ENCODE data around the gene CACNB1. TPM values are rescaled to one million over a fixed set of nuclear protein-coding genes. Genes with fewer than 3 reads are reported as not detected.

The CACNB1 gene
- total and polyA plus RNA-seq, 2 donors (not counting 1 experiment from before 2014, with no cell fraction given), result 3.8 to 12.4 TPM

GRCh38 chr17:39225308-39225958 lies 28.0 kb upstream of the CACNB1 start, which contains the start of gene STAC2:
Gene STAC2, minus strand, starts transcription at chr17:39225945. Its CDS starts 443 bp downstream, at chr17:39225502.
- DNase-seq, result peak; percentile 64
- intact Hi-C loops (cut with micrococcal nuclease), result no loop called here
- TF ChIP-seq EZH2 (IDR thresholded peaks at IDR 0.05; ENCODE audit: borderline replicate concordance, insufficient read depth, low read depth, low read length, poor library complexity, severe bottlenecking), result peak; percentile 46
- TF ChIP-seq CTCF (IDR thresholded peaks at IDR 0.05), result no peak

GRCh38 chr17:39224778-39225307 lies 27.4 kb upstream of the CACNB1 start:
- Histone ChIP-seq H3K4me2 (replicated peaks; ENCODE audit: low read depth, low read length, poor library complexity, severe bottlenecking) (peak overlapping the region; percentile 92), H3K9ac (ENCODE audit: low read length) (peak overlapping the region; percentile 50), H2AFZ (ENCODE audit: insufficient read depth, low read depth, low read length, poor library complexity, severe bottlenecking) (peak overlapping the region; percentile 60), H3K27me3 (replicated peaks in 1 of 4; ENCODE audit: control extremely low read depth in 1 of 4, control insufficient read depth in 3 of 4, insufficient read depth in 4 of 4, low read length in 3 of 4) (peaks cover 0 to 54% (median 29%) of the 10 kb centered on the region in 4 experiments), H4K20me1 (ENCODE audit: control insufficient read depth, insufficient read depth, low read length, poor library complexity, severe bottlenecking) (no peaks in the 10 kb centered on the region), H3K9me3 (ENCODE audit: control extremely low read depth in 1 of 3, control insufficient read depth in 2 of 3, insufficient read depth in 1 of 3, low read length in 2 of 3) (peaks cover 0 to 9% (median 0%) of the 10 kb centered on the region in 3 donors), H3K79me2 (ENCODE audit: control insufficient read depth, insufficient read depth, low read length) (no peaks in the 10 kb centered on the region), H3K36me3 (replicated peaks in 1 of 2; ENCODE audit: control extremely low read depth in 1 of 2, control insufficient read depth in 1 of 2, extremely low read depth in 1 of 2, insufficient read depth in 2 of 2, low read length in 1 of 2) (no peaks in the 10 kb centered on the region), H3K27ac (ENCODE audit: low read length in 2 of 2) (no peak overlapping the region), H3K4me3 (ENCODE audit: control extremely low read depth in 1 of 5, extremely low read depth in 1 of 5, insufficient read depth in 1 of 5, low read depth in 2 of 5, low read length in 4 of 5) (peak overlapping the region in 3 of 5 experiments; percentile 35 to 38 (median 36)), H3K4me1 (ENCODE audit: control insufficient read depth in 2 of 2, insufficient read depth in 2 of 2, low read length in 2 of 2) (peaks cover 19 to 22% of the 10 kb centered on the region in 2 donors)
- ChIA-PET CTCF (no interaction called here), POLR2A (no interaction called here)
- Mint-ChIP-seq H3K4me3 (peak overlapping the region; percentile 82), H3K27ac (no peak overlapping the region), H3K9me3 (ENCODE audit: insufficient read depth) (no peaks in the 10 kb centered on the region), H3K4me1 (peaks cover 13% of the 10 kb centered on the region), H3K27me3 (peaks cover 40% of the 10 kb centered on the region)
- intact Hi-C loops (cut with micrococcal nuclease), result no loop called here
- TF ChIP-seq CTCF (IDR thresholded peaks at IDR 0.05) (no peak), EZH2 (IDR thresholded peaks at IDR 0.05; ENCODE audit: borderline replicate concordance, insufficient read depth, low read depth, low read length, poor library complexity, severe bottlenecking) (peak; percentile 70)
- peak; percentile 54 for DNase-seq
- 3% methylated on average over 68 of the region's 68 CpGs for WGBS (ENCODE audit: insufficient coverage)
- peak; percentile 40 for ATAC-seq (ENCODE audit: low read depth)

More at GRCh38 chr17:39225308-39225958, 28.0 kb upstream of the CACNB1 start, which contains the start of gene STAC2:
- H3K9me3 ChIP-seq (ENCODE audit: control extremely low read depth in 1 of 3, control insufficient read depth in 2 of 3, insufficient read depth in 1 of 3, low read length in 2 of 3), result peaks cover 0 to 9% (median 0%) of the 10 kb centered on the region in 3 donors
- ChIA-PET POLR2A (interaction anchor here (0.9 kb wide), 1 partner anchor 10 kb away, joined by 3 read pairs; no protein-coding TSS in a partner anchor), CTCF (no interaction called here)
- H3K4me3 ChIP-seq (ENCODE audit: control extremely low read depth in 1 of 5, extremely low read depth in 1 of 5, insufficient read depth in 1 of 5, low read depth in 2 of 5, low read length in 4 of 5), result peak within 1 kb of the TSS; percentile 5 to 57 (median 36)
- no peak within 1 kb of the TSS for H3K27ac ChIP-seq (ENCODE audit: low read length in 2 of 2)
- H3K27me3 Mint-ChIP-seq, result peaks cover 40% of the 10 kb centered on the region
- peak within 1 kb of the TSS; percentile 82 for H3K4me3 Mint-ChIP-seq
- peaks cover 0 to 54% (median 29%) of the 10 kb centered on the region in 4 experiments for H3K27me3 ChIP-seq (replicated peaks in 1 of 4; ENCODE audit: control extremely low read depth in 1 of 4, control insufficient read depth in 3 of 4, insufficient read depth in 4 of 4, low read length in 3 of 4)
- ATAC-seq (ENCODE audit: low read depth), result peak; percentile 72
- H3K4me1 Mint-ChIP-seq, result peaks cover 13% of the 10 kb centered on the region
- peak within 1 kb of the TSS; percentile 60 for H2AFZ ChIP-seq (ENCODE audit: insufficient read depth, low read depth, low read length, poor library complexity, severe bottlenecking)
- H3K4me1 ChIP-seq (ENCODE audit: control insufficient read depth in 2 of 2, insufficient read depth in 2 of 2, low read length in 2 of 2), result peaks cover 19 to 22% of the 10 kb centered on the region in 2 donors
- peak within 1 kb of the TSS; percentile 92 for H3K4me2 ChIP-seq (replicated peaks; ENCODE audit: low read depth, low read length, poor library complexity, severe bottlenecking)
- H3K36me3 ChIP-seq (replicated peaks in 1 of 2; ENCODE audit: control extremely low read depth in 1 of 2, control insufficient read depth in 1 of 2, extremely low read depth in 1 of 2, insufficient read depth in 2 of 2, low read length in 1 of 2), result no peaks in the 10 kb centered on the region
- WGBS (ENCODE audit: insufficient coverage), result 3% methylated on average over 52 of the region's 71 CpGs
- no peaks in the 10 kb centered on the region for H3K79me2 ChIP-seq (ENCODE audit: control insufficient read depth, insufficient read depth, low read length)
- H4K20me1 ChIP-seq (ENCODE audit: control insufficient read depth, insufficient read depth, low read length, poor library complexity, severe bottlenecking), result no peaks in the 10 kb centered on the region
- H3K9me3 Mint-ChIP-seq (ENCODE audit: insufficient read depth), result no peaks in the 10 kb centered on the region
- H3K27ac Mint-ChIP-seq, result peak within 1 kb of the TSS; percentile 39
- H3K9ac ChIP-seq (ENCODE audit: low read length), result peak within 1 kb of the TSS; percentile 51

All from B cell (primary cell).